Suppressor macrophage treated with lipopolysaccharide for 4 hours (primary cell): ENCODE measurements around the gene NTSR2.

Source experiments
- DNase-seq: peaks from one replicate; pipeline ENCODE4 v3.0.0-alpha.2; 2020

Gene NTSR2

GRCh38 chr2:11669454-11670291, at the start of gene NTSR2:
NTSR2 (minus strand) TSS chr2:11670195; CDS start chr2:11670129, 66 bp downstream.
- DNase-seq = peak; percentile 46

- no peak for DNase-seq
These were observed 49.4 kb upstream of the NTSR2 start for GRCh38 chr2:11719230-11719977.

GRCh38 chr2:11718606-11719005, 48.6 kb upstream of the NTSR2 start:
- no peak for DNase-seq

GRCh38 chr2:11717623-11718022, 47.6 kb upstream of the NTSR2 start:
- no peak for DNase-seq

- DNase-seq = peak; percentile 42
These were observed 46.8 kb upstream of the NTSR2 start for GRCh38 chr2:11716689-11717321.

GRCh38 chr2:11715987-11716652, 46.1 kb upstream of the NTSR2 start:
- no peak for DNase-seq

- DNase-seq = no peak
These were observed 43.8 kb upstream of the NTSR2 start for GRCh38 chr2:11713815-11714214.

GRCh38 chr2:11712866-11713265, 42.9 kb upstream of the NTSR2 start:
- peak; percentile 19 for DNase-seq

GRCh38 chr2:11711751-11712150, 41.8 kb upstream of the NTSR2 start:
- peak; percentile 38 for DNase-seq

- no peak for DNase-seq
These were observed 41.3 kb upstream of the NTSR2 start for GRCh38 chr2:11711354-11711716.

- no peak for DNase-seq
These were observed 40.8 kb upstream of the NTSR2 start for GRCh38 chr2:11710632-11711353.

GRCh38 chr2:11710210-11710609, 40.2 kb upstream of the NTSR2 start:
- no peak for DNase-seq

- no peak for DNase-seq
These were observed 39.3 kb upstream of the NTSR2 start for GRCh38 chr2:11709293-11709692.

GRCh38 chr2:11708106-11708505, 38.1 kb upstream of the NTSR2 start:
- no peak for DNase-seq

- DNase-seq = no peak
These were observed 35.7 kb upstream of the NTSR2 start for GRCh38 chr2:11705711-11706110.

GRCh38 chr2:11705063-11705462, 35.1 kb upstream of the NTSR2 start:
- no peak for DNase-seq

GRCh38 chr2:11703700-11704099, 33.7 kb upstream of the NTSR2 start:
- DNase-seq = no peak

GRCh38 chr2:11702946-11703345, 33.0 kb upstream of the NTSR2 start:
- no peak for DNase-seq

- DNase-seq = peak; percentile 88
These were observed 31.8 kb upstream of the NTSR2 start for GRCh38 chr2:11701751-11702301.

GRCh38 chr2:11701206-11701605, 31.2 kb upstream of the NTSR2 start:
- DNase-seq = no peak

- no peak for DNase-seq
These were observed 30.0 kb upstream of the NTSR2 start for GRCh38 chr2:11699686-11700670.
